Neural cell (in vitro differentiated cells): ENCODE results near the gene RAB3A. TPM values are rescaled to one million over a fixed set of nuclear protein-coding genes. Genes with fewer than 3 reads are reported as not detected.

ENCODE experiments used
- H2AFZ ChIP-seq: fragments of 200-600, 300-800 bp; sonication (generic), shearing (Covaris generic); 2 replicates; pipeline ENCODE4 v1.6.0; 2014; ENCODE audit warnings: low read depth, mild to moderate bottlenecking, antibody characterized with exemption, low read length, moderate library complexity
- H3F3A ChIP-seq: fragments of 200-600 bp; shearing (Covaris generic); 2 replicates; pipeline ENCODE4 v1.6.1; 2016; ENCODE audit warnings: mild to moderate bottlenecking, moderate library complexity, mixed read lengths, antibody characterized with exemption, low read length; ENCODE audit not compliant: insufficient read depth, poor library complexity, severe bottlenecking
- H3K27ac ChIP-seq: fragments of 200-600, 300-800 bp; sonication (generic), shearing (Covaris generic); 2 replicates; pipeline ENCODE4 v1.5.1; 2014; ENCODE audit warnings: mild to moderate bottlenecking, low read length, moderate library complexity
- H3K27me3 ChIP-seq: fragments of 300-800, 200-600 bp; sonication (generic), shearing (Covaris generic); 2 replicates; pipeline ENCODE4 v1.6.0; 2014; ENCODE audit warnings: mild to moderate bottlenecking, low read depth, low read length, moderate library complexity; ENCODE audit not compliant: insufficient read depth
- H3K36me3 ChIP-seq: fragments of 300-800, 200-600 bp; sonication (generic), shearing (Covaris generic); 2 replicates; pipeline ENCODE4 v1.5.1; 2014; ENCODE audit warnings: mild to moderate bottlenecking, antibody characterized with exemption, low read length, moderate library complexity; ENCODE audit not compliant: insufficient read depth
- H3K4me2 ChIP-seq: fragments of 300-800, 200-600 bp; sonication (generic), shearing (Covaris generic); 2 replicates; pipeline ENCODE4 v1.6.0; 2014; ENCODE audit warnings: mild to moderate bottlenecking, low read length
- H3K4me3 ChIP-seq: fragments of 300-800, 200-600 bp; sonication (generic), shearing (Covaris generic); 2 replicates; pipeline ENCODE4 v1.5.1; 2014; ENCODE audit warnings: mild to moderate bottlenecking, low read length, moderate library complexity
- H3K79me2 ChIP-seq: fragments of 200-600 bp; shearing (Covaris generic); replicated peaks from 2 replicates; pipeline ENCODE4 v1.6.0; 2014; ENCODE audit warnings: mild to moderate bottlenecking, low read length, moderate library complexity; ENCODE audit not compliant: insufficient read depth
- H3K9ac ChIP-seq: fragments of 300-800, 200-600 bp; sonication (generic), shearing (Covaris generic); 2 replicates; pipeline ENCODE4 v1.6.1; 2016; ENCODE audit warnings: mild to moderate bottlenecking, low read length, mixed read lengths
- H3K9me2 ChIP-seq: fragments of 200-600 bp; shearing (Covaris generic); 2 replicates; pipeline ENCODE4 v1.6.1; 2016; ENCODE audit warnings: mild to moderate bottlenecking, low read length, mixed read lengths; ENCODE audit not compliant: insufficient read depth
- H3K9me3 ChIP-seq: fragments of 200-600, 300-800 bp; sonication (generic), shearing (Covaris generic); 2 replicates; pipeline ENCODE4 v1.6.1; 2016; ENCODE audit warnings: mild to moderate bottlenecking, mixed run types, low read length, moderate library complexity, mixed read lengths
- H4K20me1 ChIP-seq: fragments of 200-600 bp; shearing (Covaris generic); 2 replicates; pipeline ENCODE4 v1.6.1; 2016; ENCODE audit warnings: mild to moderate bottlenecking, mixed run types; ENCODE audit not compliant: insufficient read depth
- CTCF ChIP-seq: fragments of 450-650 bp; IDR thresholded peaks from 2 replicates; pipeline ENCODE4 v1.5.1; 2014; ENCODE audit warnings: antibody characterized with exemption, mild to moderate bottlenecking, moderate library complexity; ENCODE audit not compliant: poor library complexity, severe bottlenecking
- EP300 ChIP-seq: fragments of 450-650 bp; conservative IDR thresholded peaks from 2 replicates; pipeline ENCODE4 v1.6.1; 2014; ENCODE audit warnings: antibody characterized with exemption, mild to moderate bottlenecking, moderate library complexity; ENCODE audit not compliant: poor library complexity, severe bottlenecking
- EZH2 ChIP-seq: fragments of 200-600, 300-800 bp; shearing (Covaris generic), sonication (generic); IDR thresholded peaks from 2 replicates; pipeline ENCODE4 v1.6.1; 2014; ENCODE audit warnings: antibody characterized with exemption, low read length, borderline replicate concordance, mild to moderate bottlenecking; ENCODE audit not compliant: insufficient read depth, poor library complexity, severe bottlenecking
- MXI1 ChIP-seq: fragments of 450-650 bp; conservative IDR thresholded peaks from 2 replicates; pipeline ENCODE4 v1.6.1; 2014; ENCODE audit warnings: antibody characterized with exemption, mild to moderate bottlenecking; ENCODE audit not compliant: poor library complexity, severe bottlenecking
- POLR2AphosphoS5 ChIP-seq: IDR thresholded peaks from 2 replicates; pipeline ENCODE4 v1.6.1; 2012
- RAD21 ChIP-seq: fragments of 450-650 bp; conservative IDR thresholded peaks from 2 replicates; pipeline ENCODE4 v1.6.1; 2014; ENCODE audit warnings: antibody characterized with exemption, mild to moderate bottlenecking, moderate library complexity
- REST ChIP-seq: IDR thresholded peaks from 2 replicates; pipeline ENCODE4 v1.6.1; 2012; ENCODE audit warnings: borderline replicate concordance
- SMC3 ChIP-seq: fragments of 450-650 bp; conservative IDR thresholded peaks from 2 replicates; pipeline ENCODE4 v1.6.1; 2014; ENCODE audit warnings: antibody characterized with exemption, mild to moderate bottlenecking, moderate library complexity; ENCODE audit not compliant: poor library complexity
- TAF1 ChIP-seq: IDR thresholded peaks from 2 replicates; pipeline ENCODE4 v1.6.1; 2012; ENCODE audit warnings: low read depth
- polyA plus RNA-seq: library from polyadenylated mRNA; depleted of rRNA; stranded (reverse); fragments of >200 nt; gene quantifications from 2 replicates; pipeline ENCODE4 v1.2.3, GENCODE V29; 2014

RAB3A gene
- polyA plus RNA-seq, 1 donor from 2014 or later: 32.3 TPM

- Histone ChIP-seq H4K20me1 (no peaks in the 10 kb centered on the region), H3K36me3 (no peaks in the 10 kb centered on the region), H3K9me2 (no peaks in the 10 kb centered on the region), H3K27me3 (no peaks in the 10 kb centered on the region), H3K9ac (peak overlapping the region; percentile 96), H3K4me3 (peak overlapping the region; percentile 92), H3K27ac (peak overlapping the region; percentile 95), H3K4me2 (peak overlapping the region; percentile 72), H3K79me2 (peaks cover 16% of the 10 kb centered on the region), H3F3A (peaks cover 3% of the 10 kb centered on the region), H2AFZ (peak overlapping the region; percentile 53), H3K9me3 (no peaks in the 10 kb centered on the region)
- TF ChIP-seq MXI1 (peak; percentile 92), RAD21 (peak; percentile 40), CTCF (no peak), SMC3 (peak; percentile 51), REST (peak; percentile 62), POLR2AphosphoS5 (no peak), EZH2 (no peak), TAF1 (no peak), EP300 (peak; percentile 70)
Measured at GRCh38 chr19:18203408-18203862, 407 bp downstream of the RAB3A start.

GRCh38 chr19:18202778-18203407, 949 bp downstream of the RAB3A start:
- peak overlapping the region; percentile 92 for H3K4me3 ChIP-seq
- H4K20me1 ChIP-seq: no peaks in the 10 kb centered on the region
- H3K27me3 ChIP-seq: no peaks in the 10 kb centered on the region
- H3K9ac ChIP-seq: peak overlapping the region; percentile 96
- H3K9me2 ChIP-seq: no peaks in the 10 kb centered on the region
- peaks cover 16% of the 10 kb centered on the region for H3K79me2 ChIP-seq
- peaks cover 3% of the 10 kb centered on the region for H3F3A ChIP-seq
- no peaks in the 10 kb centered on the region for H3K9me3 ChIP-seq
- peak overlapping the region; percentile 95 for H3K27ac ChIP-seq
- H3K4me2 ChIP-seq: peak overlapping the region; percentile 72
- peak overlapping the region; percentile 53 for H2AFZ ChIP-seq
- no peak for TF ChIP-seq TAF1
- TF ChIP-seq RAD21: peak; percentile 65
- peak; percentile 62 for TF ChIP-seq CTCF
- TF ChIP-seq SMC3: peak; percentile 70
- TF ChIP-seq REST: no peak
- H3K36me3 ChIP-seq: no peaks in the 10 kb centered on the region
